GM21619 (cell line): ENCODE results near the gene PERCC1.

Experiments used
- ATAC-seq: cut with Tn5 transposase; IDR thresholded peaks from one replicate; pipeline ENCODE4 v1.9.1; 2021; ENCODE audit not compliant: unreplicated experiment

PERCC1 gene

GRCh38 chr16:1448536-1449116, 17.7 kb downstream of the PERCC1 start:
- no peak for ATAC-seq

- no peak for ATAC-seq
Measured at GRCh38 chr16:1449201-1449788, 18.4 kb downstream of the PERCC1 start.

- ATAC-seq, result no peak
Measured at GRCh38 chr16:1450218-1450617, 19.3 kb downstream of the PERCC1 start.

DNA sequence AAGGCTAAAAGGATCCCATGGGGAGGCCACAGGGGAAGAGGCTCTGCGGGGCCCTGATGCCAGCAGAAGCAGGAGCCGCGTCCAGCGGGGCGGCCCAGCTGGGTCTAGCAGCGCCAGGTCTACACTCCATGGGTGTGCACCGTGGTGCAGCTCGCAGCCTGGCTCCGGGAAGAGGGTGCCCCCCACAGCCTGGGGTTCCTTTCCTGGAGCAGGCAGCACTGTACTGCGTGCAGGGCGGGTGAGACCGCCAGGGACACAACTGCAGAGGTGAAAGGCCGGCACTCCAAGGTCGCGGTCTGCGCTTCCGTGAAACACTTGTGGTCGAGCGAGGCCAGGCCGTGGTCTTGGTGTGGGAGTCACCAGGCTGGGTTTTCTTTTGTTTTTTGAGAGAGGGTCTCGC, 20.0 kb downstream of the PERCC1 start:
- ATAC-seq, result no peak

DNA sequence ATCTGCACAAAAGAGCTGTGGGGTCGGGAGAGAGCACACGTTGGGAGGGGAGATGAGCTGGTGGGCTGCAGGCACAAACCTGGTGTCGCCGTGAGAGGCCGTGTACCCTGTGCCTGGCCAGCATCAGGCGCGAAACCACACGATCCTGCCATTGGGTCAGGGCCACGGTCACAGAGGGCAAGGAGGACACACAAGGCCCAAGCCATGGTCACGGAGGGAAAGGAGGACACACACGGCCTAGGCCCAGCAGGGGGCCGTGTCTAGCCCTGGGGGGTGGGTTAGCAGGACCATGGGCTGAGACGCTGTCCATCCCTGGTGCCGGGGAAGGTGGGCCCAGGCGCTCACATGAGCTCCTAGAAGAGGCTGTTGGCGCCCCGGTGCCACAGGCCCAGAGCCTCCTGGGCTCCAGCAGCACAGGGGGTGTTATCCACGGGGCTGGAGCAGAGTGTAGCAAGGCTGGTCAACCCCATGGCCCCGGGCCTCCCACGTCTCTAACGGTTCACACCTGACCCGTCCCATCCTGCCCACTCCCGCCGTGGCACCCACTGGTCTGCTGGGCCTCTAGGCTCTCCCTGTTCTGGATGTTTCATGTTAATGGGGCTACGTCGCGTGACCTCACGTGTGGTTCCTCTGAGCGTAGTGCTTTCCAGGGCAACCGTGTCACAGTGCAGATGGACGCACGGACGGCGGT, 21.0 kb downstream of the PERCC1 start:
- no peak for ATAC-seq

DNA sequence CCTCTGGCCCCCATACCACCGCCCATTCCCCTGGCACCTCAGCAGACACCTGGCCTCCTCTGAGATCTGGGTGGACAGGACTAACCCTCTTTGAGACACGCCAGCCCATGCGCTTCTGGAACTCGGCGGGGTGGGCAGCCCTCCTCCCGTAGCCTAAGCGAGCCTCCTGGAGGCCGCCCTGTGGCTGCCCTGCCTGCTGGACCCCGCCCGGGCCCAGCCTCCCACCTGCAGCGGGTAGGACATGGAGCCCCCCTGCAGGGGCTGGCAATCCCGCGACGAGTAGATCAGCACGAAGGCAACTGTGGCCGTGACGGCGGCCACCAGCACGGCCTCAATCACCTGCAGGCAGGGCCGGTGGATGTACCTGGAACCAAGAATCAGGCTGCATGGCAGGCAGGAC, 21.7 kb downstream of the PERCC1 start:
- no peak for ATAC-seq

DNA sequence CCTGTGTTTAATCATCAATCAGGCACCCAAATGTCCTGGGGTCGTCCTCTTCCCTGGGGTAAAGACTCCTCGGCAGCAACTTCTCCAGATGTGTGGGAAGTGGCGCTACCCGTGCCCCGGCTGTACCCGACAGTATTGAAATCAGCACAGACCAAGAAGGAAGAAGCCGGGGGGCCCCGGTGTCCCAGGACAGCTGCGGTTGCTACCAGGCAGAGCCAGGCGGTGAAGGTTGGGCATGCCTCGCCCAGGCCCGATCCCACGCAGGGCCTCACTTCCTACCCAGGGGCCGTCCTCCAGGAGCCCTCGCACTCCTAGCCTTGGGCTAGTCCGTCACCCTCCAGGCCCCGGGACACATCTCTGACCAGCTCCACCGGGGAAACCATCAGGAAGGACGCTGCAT, 22.4 kb downstream of the PERCC1 start:
- no peak for ATAC-seq

- no peak for ATAC-seq
Measured at GRCh38 chr16:1454561-1454960, 23.7 kb downstream of the PERCC1 start.

- ATAC-seq, result no peak
Measured at GRCh38 chr16:1455190-1456171, 24.6 kb downstream of the PERCC1 start.

GRCh38 chr16:1456951-1457350, 26.1 kb downstream of the PERCC1 start:
- no peak for ATAC-seq

- ATAC-seq, result no peak
Measured at GRCh38 chr16:1457489-1458245, 26.8 kb downstream of the PERCC1 start.

- ATAC-seq, result no peak
Measured at GRCh38 chr16:1458336-1458976, 27.6 kb downstream of the PERCC1 start.

GRCh38 chr16:1458977-1459341, 28.1 kb downstream of the PERCC1 start:
- no peak for ATAC-seq

DNA sequence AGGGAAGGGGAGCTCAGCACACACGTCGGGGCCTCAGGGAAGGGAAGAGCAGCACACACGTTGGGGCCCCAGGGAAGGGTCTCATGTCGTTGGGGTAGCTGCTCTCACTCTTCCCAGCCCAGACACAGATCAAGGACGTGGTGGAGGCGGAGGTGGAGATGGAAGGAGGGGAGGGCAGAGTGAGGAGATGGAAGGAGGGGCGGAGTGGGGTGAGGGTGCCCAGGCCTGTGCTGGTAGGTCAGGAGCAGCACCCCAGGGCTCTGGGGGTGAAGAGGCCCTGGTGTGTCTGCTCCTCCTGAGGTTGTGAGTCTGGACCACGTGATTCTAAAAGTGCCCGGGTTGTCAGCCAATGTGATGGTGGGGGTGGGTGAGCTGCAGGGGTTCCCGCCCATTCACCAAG, 29.1 kb downstream of the PERCC1 start:
- no peak for ATAC-seq

- no peak for ATAC-seq
Measured at GRCh38 chr16:1460602-1461138, 29.8 kb downstream of the PERCC1 start.

DNA sequence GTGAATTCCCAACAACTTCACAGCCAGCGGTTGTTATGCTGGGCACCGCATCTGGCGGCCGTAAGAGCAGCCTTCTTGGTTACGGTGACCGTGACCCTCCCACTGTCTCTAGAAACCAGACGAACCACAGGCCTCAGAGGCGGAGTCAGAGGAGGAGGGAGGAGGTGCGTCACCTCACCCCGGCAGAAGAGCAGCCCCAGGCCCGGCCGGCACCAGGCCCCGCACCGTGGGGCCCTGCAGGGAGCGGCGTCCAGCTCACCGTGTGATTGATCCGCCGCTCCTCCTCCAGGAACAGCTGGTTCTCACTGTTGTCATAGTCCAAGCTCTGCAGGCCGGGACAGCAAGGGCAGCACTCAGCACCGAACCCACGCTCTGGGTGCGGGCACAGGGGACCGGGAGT, 30.3 kb downstream of the PERCC1 start:
- ATAC-seq, result no peak

DNA sequence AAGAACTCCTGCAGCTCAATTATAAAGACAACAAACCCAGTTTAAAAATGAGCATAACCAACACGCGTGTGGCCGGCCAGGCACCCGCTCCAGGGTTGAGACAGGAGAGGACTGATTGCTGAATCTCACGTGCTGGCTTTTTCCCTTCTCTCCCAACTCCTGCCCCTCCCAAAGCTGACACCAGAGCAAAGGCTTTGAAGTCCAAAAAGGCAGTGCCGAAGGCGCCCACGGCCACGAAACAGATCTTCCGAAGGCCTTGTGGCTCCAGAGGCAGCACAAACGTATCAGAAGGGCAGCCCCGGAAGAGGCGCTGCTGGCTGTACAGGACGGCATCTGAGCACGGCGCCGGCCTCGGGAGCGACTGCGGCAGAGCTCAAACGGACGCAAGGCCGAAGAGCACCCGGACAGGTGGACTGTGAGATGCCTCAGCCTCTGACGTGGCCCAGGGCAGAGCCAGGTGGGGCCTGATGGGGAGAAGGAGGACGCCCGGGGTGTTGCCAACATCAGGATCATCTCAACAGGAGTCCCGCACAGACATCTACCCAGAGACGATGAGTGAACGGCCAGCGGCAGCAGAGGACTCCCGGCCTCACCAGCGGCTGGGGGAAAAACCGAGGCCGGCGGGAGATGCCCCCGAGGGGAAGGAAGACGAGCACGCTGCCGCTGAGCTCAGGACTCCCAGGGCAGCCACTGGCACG, 33.5 kb downstream of the PERCC1 start:
- no peak for ATAC-seq

GRCh38 chr16:1464894-1465566, 34.2 kb downstream of the PERCC1 start:
- ATAC-seq, result no peak

- no peak for ATAC-seq
Measured at GRCh38 chr16:1465567-1465915, 34.7 kb downstream of the PERCC1 start.
